ENCODE measurements around the gene HTT. TPM values are rescaled to one million over a fixed set of nuclear protein-coding genes. Genes with fewer than 3 reads are reported as not detected.

Gene HTT
- total RNA-seq, 1 experiment from 2014 or later: 37.4 TPM

GRCh38 chr4:3228881-3229280, 154.4 kb downstream of the HTT start:
- Histone ChIP-seq H3K4me3 (replicated peaks in 1 of 2; ENCODE audit: low read depth in 1 of 2, low read length in 2 of 2) (no peak overlapping the region), H4K20me1 (ENCODE audit: insufficient read depth) (no peaks in the 10 kb centered on the region), H3K4me1 (ENCODE audit: control insufficient read depth in 1 of 2, insufficient read depth in 2 of 2, low read length in 2 of 2) (no peaks in the 10 kb centered on the region), H3K9me2 (ENCODE audit: insufficient read depth) (no peaks in the 10 kb centered on the region), H3K27me3 (ENCODE audit: insufficient read depth, low read length) (no peaks in the 10 kb centered on the region), H3K36me3 (ENCODE audit: control insufficient read depth in 1 of 2, insufficient read depth in 2 of 2, low read length in 2 of 2) (peaks cover 21 to 22% of the 10 kb centered on the region in 2 experiments; a peak in 3 of 4 replicates), H2AFZ (ENCODE audit: low read depth, low read length, poor library complexity, severe bottlenecking) (no peak overlapping the region), H3K4me2 (ENCODE audit: low read length) (no peak overlapping the region), H3K79me2 (ENCODE audit: insufficient read depth, low read length) (no peaks in the 10 kb centered on the region), H3K9ac (ENCODE audit: low read length) (no peak overlapping the region), H3K27ac (ENCODE audit: low read depth, low read length) (no peak overlapping the region), H3K9me3 (ENCODE audit: control insufficient read depth in 1 of 2, insufficient read depth in 1 of 2, low read depth in 1 of 2, low read length in 2 of 2) (no peaks in the 10 kb centered on the region)
- ATAC-seq (no peak), DNase-seq (ENCODE audit: low read depth, low spot score) (no peak)
- intact Hi-C loops (cut with micrococcal nuclease): no loop called here
- POLR2A ChIA-PET: no interaction called here
- no peak for TF ChIP-seq POLR2A (IDR thresholded peaks at IDR 0.05; ENCODE audit: borderline replicate concordance, extremely low read depth, insufficient read depth, insufficient read length)
- no peak for TF ChIP-seq EGR1 (IDR thresholded peaks at IDR 0.05; ENCODE audit: low read depth)
- BruUV-seq (replicated peaks): no TSS peak
- CTCF ChIA-PET: no interaction called here
- RAD21 ChIA-PET (ENCODE audit: low non-redundant PET in 1 of 2, low total read pairs in 2 of 2, uncharacterized antibody in 2 of 2, unreplicated experiment in 2 of 2): no interaction called here

- CTCF ChIA-PET: no interaction called here
- TF ChIP-seq EGR1 (IDR thresholded peaks at IDR 0.05; ENCODE audit: low read depth): no peak
- no peak for TF ChIP-seq ZNF274 (IDR thresholded peaks at IDR 0.05; ENCODE audit: low read depth, low read length)
- no peak for TF ChIP-seq CEBPB (IDR thresholded peaks at IDR 0.05; ENCODE audit: low read depth)
- TF ChIP-seq ATF3 (IDR thresholded peaks at IDR 0.05): no peak
- no peak for TF ChIP-seq ZBTB33 (IDR thresholded peaks at IDR 0.05; ENCODE audit: extremely low read depth, insufficient replicate concordance, low read length)
- no peak for TF ChIP-seq RAD21 (IDR thresholded peaks at IDR 0.05; ENCODE audit: low read depth)
- no peak for TF ChIP-seq ZFX (IDR thresholded peaks at IDR 0.05)
- TF ChIP-seq CBX3 (IDR thresholded peaks at IDR 0.05; ENCODE audit: low read depth): no peak
- no peak for TF ChIP-seq YY1 (IDR thresholded peaks at IDR 0.05; ENCODE audit: extremely low read depth, insufficient replicate concordance, low read depth, low read length)
- TF ChIP-seq MAX (IDR thresholded peaks at IDR 0.05): no peak
Observed at GRCh38 chr4:3229328-3229727, 154.8 kb downstream of the HTT start.

More at GRCh38 chr4:3229328-3229727, 154.8 kb downstream of the HTT start:
- Histone ChIP-seq H2AFZ (ENCODE audit: low read depth, low read length, poor library complexity, severe bottlenecking) (no peak overlapping the region), H3K9me3 (ENCODE audit: control insufficient read depth in 1 of 2, insufficient read depth in 1 of 2, low read depth in 1 of 2, low read length in 2 of 2) (no peaks in the 10 kb centered on the region), H3K27ac (ENCODE audit: low read depth, low read length) (no peak overlapping the region), H3K9ac (ENCODE audit: low read length) (no peak overlapping the region), H3K27me3 (ENCODE audit: insufficient read depth, low read length) (no peaks in the 10 kb centered on the region), H3K36me3 (ENCODE audit: control insufficient read depth in 1 of 2, insufficient read depth in 2 of 2, low read length in 2 of 2) (peaks cover 21 to 22% of the 10 kb centered on the region in 2 experiments; a peak in 3 of 4 replicates), H3K79me2 (ENCODE audit: insufficient read depth, low read length) (no peaks in the 10 kb centered on the region), H3K4me3 (replicated peaks in 1 of 2; ENCODE audit: low read depth in 1 of 2, low read length in 2 of 2) (no peak overlapping the region), H3K9me2 (ENCODE audit: insufficient read depth) (no peaks in the 10 kb centered on the region), H4K20me1 (ENCODE audit: insufficient read depth) (no peaks in the 10 kb centered on the region), H3K4me2 (ENCODE audit: low read length) (no peak overlapping the region), H3K4me1 (ENCODE audit: control insufficient read depth in 1 of 2, insufficient read depth in 2 of 2, low read length in 2 of 2) (no peaks in the 10 kb centered on the region)
- ATAC-seq: no peak
- ChIA-PET RAD21 (ENCODE audit: low non-redundant PET in 1 of 2, low total read pairs in 2 of 2, uncharacterized antibody in 2 of 2, unreplicated experiment in 2 of 2) (no interaction called here), POLR2A (no interaction called here)
- intact Hi-C loops (cut with micrococcal nuclease): no loop called here
- no TSS peak for BruUV-seq (replicated peaks)
- no peak for DNase-seq (ENCODE audit: low read depth, low spot score)
